HCT116 (cell line): ENCODE measurements around the gene FAM89B. TPM values are rescaled to one million over a fixed set of nuclear protein-coding genes. Genes with fewer than 3 reads are reported as not detected.

ENCODE experiments used
- ATAC-seq: fragments of 200-7000 bp; cut with Tn5 transposase; 2 replicates; pipeline ENCODE4 v1.9.1; 2020; ENCODE audit warnings: mild to moderate bottlenecking, moderate library complexity
- BruUV-seq: library from RNA; stranded (reverse); fragments of 400-500 nt; replicated peaks from 2 replicates; lab custom pipeline; 2021; lab: Mats Ljungman, UMichigan
- CTCF ChIA-PET: fragments of 300-600 bp; sonication (Branson Sonifier 250); formaldehyde crosslinking; loops from one replicate; lab custom pipeline; 2021; ENCODE audit warnings: antibody characterized with exemption; lab: Charles Lee
- POLR2A ChIA-PET: fragments of 300-600, 350-600 bp; sonication (Branson Sonifier 250); formaldehyde crosslinking; loops from one replicate; lab custom pipeline; 2021; ENCODE audit warnings: antibody characterized with exemption; lab: Charles Lee
- RAD21 ChIA-PET, 2 experiments: fragments of 300-600 bp; sonication (Branson Sonifier 250); formaldehyde crosslinking; loops; one replicate each; lab custom pipeline; 2023; ENCODE audit warnings: low total read pairs in 2 of 2; ENCODE audit not compliant: uncharacterized antibody in 2 of 2, unreplicated experiment in 2 of 2, low non-redundant PET in 1 of 2; lab: Charles Lee
- DNase-seq: peaks from one replicate; pipeline ENCODE4 v3.0.0-alpha.2; 2010; ENCODE audit warnings: low read depth, low spot score
- H2AFZ ChIP-seq: fragments of 200-600 bp; shearing (Covaris generic), sonication (generic); 2 replicates; pipeline ENCODE4 v1.6.1; 2017; ENCODE audit warnings: low read depth, mixed run types, mixed read lengths, antibody characterized with exemption, low read length; ENCODE audit not compliant: poor library complexity, severe bottlenecking
- H3K27ac ChIP-seq: 2 replicates; pipeline ENCODE4 v1.5.1; 2012; ENCODE audit warnings: low read depth, low read length
- H3K27me3 ChIP-seq: fragments of 200-600 bp; sonication (generic); 2 replicates; pipeline ENCODE4 v1.6.1; 2016; ENCODE audit warnings: mixed run types, low read length, mixed read lengths; ENCODE audit not compliant: insufficient read depth
- H3K36me3 ChIP-seq, 2 experiments: fragments of 200-500 bp in 1 of 2; fragments of 200-600 bp in 1 of 2; sonication (Bioruptor generic) in 1 of 2; sonication (generic) in 1 of 2; 2 replicates each; pipeline versions ENCODE4 v1.5.1 to v1.6.1; 2014 to 2016; ENCODE audit warnings: low read length in 2 of 2, inconsistent platforms in 1 of 2, mixed read lengths in 1 of 2, mixed run types in 1 of 2; ENCODE audit not compliant: insufficient read depth in 2 of 2, control insufficient read depth in 1 of 2
- H3K4me1 ChIP-seq, 2 experiments: fragments of 200-600 bp in 1 of 2; sonication (generic) in 1 of 2; 2 replicates each; pipeline versions ENCODE4 v1.5.1 to v1.6.1; 2012 to 2017; ENCODE audit warnings: low read length in 2 of 2, inconsistent platforms in 1 of 2, mild to moderate bottlenecking in 1 of 2, mixed read lengths in 1 of 2, mixed run types in 1 of 2, moderate library complexity in 1 of 2; ENCODE audit not compliant: insufficient read depth in 2 of 2, control insufficient read depth in 1 of 2
- H3K4me2 ChIP-seq: fragments of 200-600 bp; sonication (generic); 2 replicates; pipeline ENCODE4 v1.6.1; 2017; ENCODE audit warnings: mixed run types, low read length, mixed read lengths
- H3K4me3 ChIP-seq, 2 experiments: fragments of 200-600 bp in 1 of 2; sonication (generic) in 1 of 2; replicated peaks in 1 of 2; 2 replicates each; pipeline ENCODE4 v1.5.1; 2011 to 2016; ENCODE audit warnings: low read length in 2 of 2, control low read depth in 1 of 2, low read depth in 1 of 2, mild to moderate bottlenecking in 1 of 2, mixed read lengths in 1 of 2, mixed run types in 1 of 2
- H3K79me2 ChIP-seq: fragments of 200-600 bp; sonication (generic); 2 replicates; pipeline ENCODE4 v1.6.1; 2017; ENCODE audit warnings: mild to moderate bottlenecking, mixed run types, low read length, moderate library complexity, mixed read lengths; ENCODE audit not compliant: insufficient read depth
- H3K9ac ChIP-seq: fragments of 200-600 bp; sonication (generic); 2 replicates; pipeline ENCODE4 v1.6.1; 2016; ENCODE audit warnings: low read length, mixed read lengths
- H3K9me2 ChIP-seq: fragments of 200-600 bp; sonication (generic), shearing (Covaris generic); 2 replicates; pipeline ENCODE4 v1.6.1; 2017; ENCODE audit warnings: mixed run types, mild to moderate bottlenecking, moderate library complexity; ENCODE audit not compliant: insufficient read depth
- H3K9me3 ChIP-seq, 2 experiments: fragments of 200-500 bp in 1 of 2; fragments of 200-600 bp in 1 of 2; sonication (Bioruptor generic) in 1 of 2; sonication (generic) in 1 of 2; 2 replicates each; pipeline ENCODE4 v1.6.1; 2014 to 2017; ENCODE audit warnings: low read length in 2 of 2, mixed read lengths in 2 of 2, inconsistent platforms in 1 of 2, low read depth in 1 of 2, mild to moderate bottlenecking in 1 of 2, mixed run types in 1 of 2, moderate library complexity in 1 of 2; ENCODE audit not compliant: control insufficient read depth in 1 of 2, insufficient read depth in 1 of 2
- H4K20me1 ChIP-seq: fragments of 200-600 bp; sonication (generic), shearing (Covaris generic); 2 replicates; pipeline ENCODE4 v1.6.1; 2017; ENCODE audit warnings: mixed run types, mild to moderate bottlenecking, moderate library complexity; ENCODE audit not compliant: insufficient read depth
- CBX3 ChIP-seq: IDR thresholded peaks from 2 replicates; pipeline ENCODE4 v1.6.1; 2012; ENCODE audit warnings: low read depth
- CTCF ChIP-seq, 3 experiments: fragments of 200-600 bp in 1 of 3; sonication (generic) in 1 of 3; IDR thresholded peaks in 2 of 3; conservative IDR thresholded peaks in 1 of 3; 2 replicates each; pipeline ENCODE4 v1.5.1; 2012 to 2017; ENCODE audit warnings: low read depth in 2 of 3, low read length in 2 of 3, antibody characterized with exemption in 1 of 3, borderline replicate concordance in 1 of 3, control low read depth in 1 of 3, mild to moderate bottlenecking in 1 of 3, mixed read lengths in 1 of 3, mixed run types in 1 of 3, moderate library complexity in 1 of 3; ENCODE audit not compliant: insufficient read depth in 1 of 3
- JUND ChIP-seq: IDR thresholded peaks from 2 replicates; pipeline ENCODE4 v1.6.1; 2012
- POLR2A ChIP-seq: IDR thresholded peaks from 2 replicates; pipeline ENCODE4 v1.7.0; 2011; ENCODE audit warnings: borderline replicate concordance; ENCODE audit not compliant: insufficient read depth, insufficient read length; ENCODE audit errors: extremely low read depth
- POLR2AphosphoS5 ChIP-seq: IDR thresholded peaks from 2 replicates; pipeline ENCODE4 v1.6.1; 2011; ENCODE audit warnings: mild to moderate bottlenecking, low read depth, low read length, moderate library complexity
- SP1 ChIP-seq: IDR thresholded peaks from 2 replicates; pipeline ENCODE4 v1.6.1; 2012; ENCODE audit warnings: low read depth
- TCF7L2 ChIP-seq: IDR thresholded peaks from 2 replicates; pipeline ENCODE4 v1.7.0; 2011; ENCODE audit warnings: borderline replicate concordance, inconsistent platforms; ENCODE audit not compliant: insufficient read depth, insufficient read length; ENCODE audit errors: extremely low read depth
- YY1 ChIP-seq: IDR thresholded peaks from 2 replicates; pipeline ENCODE4 v1.6.1; 2011; ENCODE audit warnings: low read length, low read depth, moderate library complexity, mild to moderate bottlenecking; ENCODE audit not compliant: insufficient replicate concordance; ENCODE audit errors: extremely low read depth
- ZFX ChIP-seq: fragments of 450-650 bp; IDR thresholded peaks from 2 replicates; pipeline ENCODE4 v1.6.1; 2017
- intact Hi-C: fragments of 100-400 bp; cut with micrococcal nuclease; formaldehyde crosslinking; loops from 2 replicates; pipeline ENCODE4 v1.10.0; 2022
- total RNA-seq: library from RNA; stranded (reverse); gene quantifications from one replicate; pipeline ENCODE4 v1.2.1, GENCODE V29; 2021; ENCODE audit not compliant: unreplicated experiment
- TF ChIP-seq, protein P1 (sequence below): IDR thresholded peaks from 2 replicates; pipeline ENCODE4 v1.6.1; 2011; ENCODE audit warnings: mild to moderate bottlenecking, low read length, moderate library complexity; ENCODE audit not compliant: insufficient replicate concordance; ENCODE audit errors: extremely low read depth

FAM89B gene
- total RNA-seq, 1 experiment from 2014 or later: 60.0 TPM

DNA sequence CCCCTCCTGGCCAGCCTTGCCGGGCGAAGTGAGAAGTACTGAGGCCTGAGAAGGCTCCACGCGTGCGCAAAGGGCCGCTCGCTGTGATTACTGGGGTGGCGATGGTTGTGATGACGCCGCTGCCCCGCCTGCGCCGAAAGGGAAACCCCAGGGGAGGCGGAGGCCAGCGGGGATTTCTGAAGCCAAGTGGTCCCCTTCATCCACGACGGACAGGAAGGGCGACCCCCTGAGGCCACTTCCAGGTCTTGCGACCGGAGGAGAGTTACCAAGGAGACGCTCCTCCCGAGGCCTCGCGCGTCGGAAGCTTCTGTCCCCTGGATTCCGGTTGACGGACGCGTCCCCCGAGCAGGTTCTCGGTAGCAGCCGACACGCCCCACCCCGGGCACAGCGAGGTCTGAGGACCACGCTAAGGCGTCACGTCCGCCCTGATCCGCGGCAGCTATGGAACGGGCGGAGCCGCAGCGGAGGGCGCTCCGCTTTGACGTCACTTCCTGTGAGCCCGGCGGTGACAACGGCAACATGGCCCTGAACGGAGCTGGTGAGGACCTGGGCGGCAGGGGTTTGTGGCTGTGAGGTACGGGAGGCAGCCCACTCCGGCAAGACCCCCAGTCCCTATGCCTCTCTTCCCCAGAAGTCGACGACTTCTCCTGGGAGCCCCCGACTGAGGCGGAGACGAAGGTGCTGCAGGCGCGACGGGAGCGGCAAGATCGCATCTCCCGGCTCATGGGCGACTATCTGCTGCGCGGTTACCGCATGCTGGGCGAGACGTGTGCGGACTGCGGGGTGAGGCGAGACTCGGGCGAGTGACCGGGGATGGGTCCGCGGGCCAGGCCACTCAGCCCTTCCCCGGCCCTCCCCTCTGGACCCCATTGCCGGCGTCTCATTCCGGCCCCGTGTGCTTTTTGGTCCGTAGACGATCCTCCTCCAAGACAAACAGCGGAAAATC, 2.1 kb upstream of the FAM89B start, which contains the start of gene ZNRD2:
Gene ZNRD2, plus strand, starts transcription at position 505 of the 946 bp plus-strand sequence. Its CDS starts 15 bp downstream, at position 520.
- DNase-seq (peak; percentile 97), ATAC-seq (peak; percentile 72)
- Histone ChIP-seq H2AFZ (no peak within 1 kb of the TSS), H3K9ac (peak within 1 kb of the TSS; percentile 98), H3K27me3 (no peaks in the 10 kb centered on the region), H3K36me3 (no peaks in the 10 kb centered on the region; a peak in 1 of 4 replicates), H3K4me1 (peaks cover 35 to 68% of the 10 kb centered on the region in 2 experiments)
- intact Hi-C loops: loop anchor here (1.0 to 5.0 kb wide), 2 partner anchors 30 to 188 kb away; partner anchors contain the start of gene SLC25A45
- POLR2A ChIA-PET: interaction anchor here (0.6 to 3.9 kb wide), 6 partner anchors 10 to 1244 kb away, joined by 3 to 17 read pairs (median 6); partner anchors contain the start of gene PCNX3
- TF ChIP-seq POLR2A: peak; percentile 36
- TF ChIP-seq, protein P1, sequence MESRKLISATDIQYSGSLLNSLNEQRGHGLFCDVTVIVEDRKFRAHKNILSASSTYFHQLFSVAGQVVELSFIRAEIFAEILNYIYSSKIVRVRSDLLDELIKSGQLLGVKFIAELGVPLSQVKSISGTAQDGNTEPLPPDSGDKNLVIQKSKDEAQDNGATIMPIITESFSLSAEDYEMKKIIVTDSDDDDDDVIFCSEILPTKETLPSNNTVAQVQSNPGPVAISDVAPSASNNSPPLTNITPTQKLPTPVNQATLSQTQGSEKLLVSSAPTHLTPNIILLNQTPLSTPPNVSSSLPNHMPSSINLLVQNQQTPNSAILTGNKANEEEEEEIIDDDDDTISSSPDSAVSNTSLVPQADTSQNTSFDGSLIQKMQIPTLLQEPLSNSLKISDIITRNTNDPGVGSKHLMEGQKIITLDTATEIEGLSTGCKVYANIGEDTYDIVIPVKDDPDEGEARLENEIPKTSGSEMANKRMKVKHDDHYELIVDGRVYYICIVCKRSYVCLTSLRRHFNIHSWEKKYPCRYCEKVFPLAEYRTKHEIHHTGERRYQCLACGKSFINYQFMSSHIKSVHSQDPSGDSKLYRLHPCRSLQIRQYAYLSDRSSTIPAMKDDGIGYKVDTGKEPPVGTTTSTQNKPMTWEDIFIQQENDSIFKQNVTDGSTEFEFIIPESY: peak; percentile 48
- no peak for TF ChIP-seq JUND
- peak in 1 of 3 experiments; percentile 29; a peak in 2 of 6 replicates for TF ChIP-seq CTCF (IDR thresholded peaks at IDR 0.05 in 2 of 3, conservative IDR thresholded peaks at IDR 0.05 in 1 of 3; ENCODE audit: borderline replicate concordance in 1 of 3, insufficient read depth in 1 of 3, low read depth in 2 of 3, low read length in 2 of 3)
- peak; percentile 58; the same call in 1 of the 2 replicates for TF ChIP-seq ZFX
- peak; percentile 73 for TF ChIP-seq POLR2AphosphoS5
- TF ChIP-seq SP1: no peak
- no peak for TF ChIP-seq CBX3
- peak; percentile 89 for TF ChIP-seq YY1
- peak; percentile 79 for TF ChIP-seq TCF7L2
- TF ChIP-seq, all 23 proteins: peak for 7
- no peaks in the 10 kb centered on the region for H3K9me2 ChIP-seq
- no peaks in the 10 kb centered on the region for H3K9me3 ChIP-seq
- no peaks in the 10 kb centered on the region for H4K20me1 ChIP-seq
- RAD21 ChIA-PET: interaction anchor here (0.6 to 3.3 kb wide), 3 partner anchors 24 to 49 kb away, joined by 4 to 32 read pairs (median 4); no protein-coding TSS in a partner anchor
- H3K27ac ChIP-seq: peak within 1 kb of the TSS; percentile 94
- CTCF ChIA-PET: interaction anchor here (0.9 to 4.5 kb wide), 6 partner anchors 9 to 742 kb away, joined by 3 to 89 read pairs (median 4); partner anchors contain the start of gene PCNX3
- BruUV-seq: no TSS peak
- peak within 1 kb of the TSS; percentile 97 to 100 for H3K4me3 ChIP-seq
- peaks cover 58% of the 10 kb centered on the region for H3K79me2 ChIP-seq
- peak within 1 kb of the TSS; percentile 78 for H3K4me2 ChIP-seq
